ENCODE results near the gene TUFT1.

DNA sequence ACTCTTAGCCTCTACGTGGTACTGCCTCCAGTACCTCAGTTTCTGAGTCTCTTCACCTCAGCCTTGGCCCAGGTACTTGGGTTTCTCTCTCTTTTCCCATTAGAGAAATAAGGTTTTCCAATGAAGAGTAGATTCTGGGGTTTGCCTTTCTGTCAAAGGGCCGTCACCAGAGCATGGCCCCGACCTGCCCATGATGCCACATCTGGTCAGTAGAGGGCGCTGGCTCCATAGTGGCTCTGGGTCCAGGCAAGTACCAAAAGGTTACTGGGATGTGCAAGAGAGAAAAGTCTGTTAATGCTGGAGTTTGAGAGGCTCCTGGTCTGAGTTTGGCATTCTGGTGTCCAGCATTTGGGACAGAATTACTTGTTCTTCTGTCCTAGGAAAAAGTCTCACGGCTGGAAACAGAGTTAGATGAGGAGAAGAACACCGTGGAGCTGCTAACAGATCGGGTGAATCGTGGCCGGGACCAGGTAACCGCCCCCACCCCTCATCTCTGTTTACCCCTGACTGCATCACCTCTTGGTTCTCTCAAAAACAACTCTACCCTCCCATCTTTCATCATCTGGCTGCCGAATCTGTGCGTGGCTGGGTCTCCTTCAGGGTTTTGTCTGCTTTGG lies 5.3 kb upstream of the TUFT1 start:
- TF ChIP-seq, protein P1, sequence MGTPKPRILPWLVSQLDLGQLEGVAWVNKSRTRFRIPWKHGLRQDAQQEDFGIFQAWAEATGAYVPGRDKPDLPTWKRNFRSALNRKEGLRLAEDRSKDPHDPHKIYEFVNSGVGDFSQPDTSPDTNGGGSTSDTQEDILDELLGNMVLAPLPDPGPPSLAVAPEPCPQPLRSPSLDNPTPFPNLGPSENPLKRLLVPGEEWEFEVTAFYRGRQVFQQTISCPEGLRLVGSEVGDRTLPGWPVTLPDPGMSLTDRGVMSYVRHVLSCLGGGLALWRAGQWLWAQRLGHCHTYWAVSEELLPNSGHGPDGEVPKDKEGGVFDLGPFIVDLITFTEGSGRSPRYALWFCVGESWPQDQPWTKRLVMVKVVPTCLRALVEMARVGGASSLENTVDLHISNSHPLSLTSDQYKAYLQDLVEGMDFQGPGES (IDR thresholded peaks at IDR 0.05) = no peak
- TF ChIP-seq, protein P2, sequence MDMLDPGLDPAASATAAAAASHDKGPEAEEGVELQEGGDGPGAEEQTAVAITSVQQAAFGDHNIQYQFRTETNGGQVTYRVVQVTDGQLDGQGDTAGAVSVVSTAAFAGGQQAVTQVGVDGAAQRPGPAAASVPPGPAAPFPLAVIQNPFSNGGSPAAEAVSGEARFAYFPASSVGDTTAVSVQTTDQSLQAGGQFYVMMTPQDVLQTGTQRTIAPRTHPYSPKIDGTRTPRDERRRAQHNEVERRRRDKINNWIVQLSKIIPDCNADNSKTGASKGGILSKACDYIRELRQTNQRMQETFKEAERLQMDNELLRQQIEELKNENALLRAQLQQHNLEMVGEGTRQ (IDR thresholded peaks at IDR 0.05; ENCODE audit: borderline replicate concordance, low read depth, low read length) = no peak
- TF ChIP-seq, protein P3, sequence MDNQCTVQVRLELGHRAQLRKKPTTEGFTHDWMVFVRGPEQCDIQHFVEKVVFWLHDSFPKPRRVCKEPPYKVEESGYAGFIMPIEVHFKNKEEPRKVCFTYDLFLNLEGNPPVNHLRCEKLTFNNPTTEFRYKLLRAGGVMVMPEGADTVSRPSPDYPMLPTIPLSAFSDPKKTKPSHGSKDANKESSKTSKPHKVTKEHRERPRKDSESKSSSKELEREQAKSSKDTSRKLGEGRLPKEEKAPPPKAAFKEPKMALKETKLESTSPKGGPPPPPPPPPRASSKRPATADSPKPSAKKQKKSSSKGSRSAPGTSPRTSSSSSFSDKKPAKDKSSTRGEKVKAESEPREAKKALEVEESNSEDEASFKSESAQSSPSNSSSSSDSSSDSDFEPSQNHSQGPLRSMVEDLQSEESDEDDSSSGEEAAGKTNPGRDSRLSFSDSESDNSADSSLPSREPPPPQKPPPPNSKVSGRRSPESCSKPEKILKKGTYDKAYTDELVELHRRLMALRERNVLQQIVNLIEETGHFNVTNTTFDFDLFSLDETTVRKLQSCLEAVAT (IDR thresholded peaks at IDR 0.05) = no peak
- TF ChIP-seq TCF3 (IDR thresholded peaks at IDR 0.05; ENCODE audit: borderline replicate concordance, insufficient read depth, low read depth, low read length) (no peak), ZNF24 (IDR thresholded peaks at IDR 0.05) (no peak)

All from GM12878 (cell line).